Pons (tissue), 1 donor: ENCODE data around the gene SYT3.
A peak's percentile ranks its signal among the peaks of the same experiment; 100 is the strongest.

Experiments used
- DNase-seq: peaks from one replicate; pipeline ENCODE4 v3.0.0-alpha.2; 2016; ENCODE audit warnings: low spot score

Gene SYT3

GRCh38 chr19:50661766-50662650, 22.3 kb upstream of the SYT3 start:
- no peak for DNase-seq

GRCh38 chr19:50661023-50661422, 21.3 kb upstream of the SYT3 start:
- DNase-seq: no peak

- no peak for DNase-seq
Observed at GRCh38 chr19:50660088-50660366, 20.3 kb upstream of the SYT3 start.

- no peak for DNase-seq
Observed at GRCh38 chr19:50659318-50660087, 19.8 kb upstream of the SYT3 start.

- DNase-seq: peak; percentile 77
Observed at GRCh38 chr19:50658441-50659317, 19.0 kb upstream of the SYT3 start.

- DNase-seq: peak; percentile 99
Observed at GRCh38 chr19:50657712-50658440, 18.2 kb upstream of the SYT3 start.

- DNase-seq: peak; percentile 13
Observed at GRCh38 chr19:50657222-50657669, 17.6 kb upstream of the SYT3 start.

GRCh38 chr19:50654882-50655281, 15.2 kb upstream of the SYT3 start:
- DNase-seq: no peak

GRCh38 chr19:50652722-50653121, 13.0 kb upstream of the SYT3 start:
- DNase-seq: no peak

GRCh38 chr19:50651174-50651573, 11.5 kb upstream of the SYT3 start:
- DNase-seq: no peak

- no peak for DNase-seq
Observed at GRCh38 chr19:50649433-50650391, 10.0 kb upstream of the SYT3 start, which contains the start of gene C19orf81. TSS of gene C19orf81 (plus strand) at chr19:50649445. CDS start at chr19:50649445, 0 bp downstream.

GRCh38 chr19:50648659-50649058, 9.0 kb upstream of the SYT3 start:
- no peak for DNase-seq

- DNase-seq: no peak
Observed at GRCh38 chr19:50647879-50648615, 8.4 kb upstream of the SYT3 start.

- DNase-seq: no peak
Observed at GRCh38 chr19:50646074-50646807, 6.6 kb upstream of the SYT3 start.

GRCh38 chr19:50645107-50645506, 5.4 kb upstream of the SYT3 start:
- DNase-seq: no peak

- DNase-seq: no peak
Observed at GRCh38 chr19:50644315-50644915, 4.7 kb upstream of the SYT3 start.

GRCh38 chr19:50640368-50640767, 687 bp upstream of the SYT3 start:
- no peak for DNase-seq

- no peak for DNase-seq
Observed at GRCh38 chr19:50638600-50638999, 1.1 kb downstream of the SYT3 start.
